ENCODE measurements around the gene TRUB2.

GRCh38 chr9:128365525-128365924 is 43.3 kb upstream of the TRUB2 start:
- TF ChIP-seq POLR2A (IDR thresholded peaks at IDR 0.05) (no peak), CTCF (IDR thresholded peaks at IDR 0.05) (no peak)

All from adrenal gland (tissue), 5 donors.